Liver (tissue), 9 donors: ENCODE data around the gene STK36. TPM values are rescaled to one million over a fixed set of nuclear protein-coding genes. Genes with fewer than 3 reads are reported as not detected.

Experiments
- DNase-seq: peaks from one replicate; pipeline ENCODE4 v3.0.0-alpha.2; 2017; ENCODE audit warnings: low spot score
- H3K27ac ChIP-seq, 2 donors: one replicate each; pipeline ENCODE4 v1.7.0; 2013; ENCODE audit warnings: inconsistent platforms in 2 of 2, low read length in 2 of 2, control low read depth in 1 of 2, low read depth in 1 of 2, mild to moderate bottlenecking in 1 of 2
- H3K27me3 ChIP-seq, 4 donors: one replicate each; pipeline versions ENCODE4 v1.6.1 to v1.7.0; 2013; ENCODE audit warnings: low read length in 3 of 4, inconsistent platforms in 1 of 4, mild to moderate bottlenecking in 1 of 4, moderate library complexity in 1 of 4; ENCODE audit not compliant: control insufficient read depth in 4 of 4, insufficient read depth in 4 of 4
- H3K36me3 ChIP-seq, 4 donors: one replicate each; pipeline versions ENCODE4 v1.6.1 to v1.7.0; 2013; ENCODE audit warnings: low read length in 3 of 4, mild to moderate bottlenecking in 3 of 4, low read depth in 1 of 4, moderate library complexity in 1 of 4; ENCODE audit not compliant: control insufficient read depth in 4 of 4, insufficient read depth in 3 of 4
- H3K4me1 ChIP-seq, 4 donors: one replicate each; pipeline versions ENCODE4 v1.6.1 to v1.7.0; 2013; ENCODE audit warnings: low read length in 3 of 4, mild to moderate bottlenecking in 3 of 4, moderate library complexity in 1 of 4; ENCODE audit not compliant: control insufficient read depth in 4 of 4, insufficient read depth in 4 of 4
- H3K4me3 ChIP-seq, 3 donors: one replicate each; pipeline versions ENCODE4 v1.6.1 to v1.7.0; 2013; ENCODE audit warnings: low read length in 3 of 3, control low read depth in 1 of 3, low read depth in 1 of 3, mild to moderate bottlenecking in 1 of 3
- H3K9ac ChIP-seq, 2 donors: one replicate each; pipeline ENCODE4 v1.7.0; 2013; ENCODE audit warnings: low read length in 2 of 2, mild to moderate bottlenecking in 2 of 2, moderate library complexity in 2 of 2, control low read depth in 1 of 2, low read depth in 1 of 2
- H3K9me3 ChIP-seq, 4 donors: one replicate each; pipeline versions ENCODE4 v1.6.1 to v1.7.0; 2013; ENCODE audit warnings: low read length in 3 of 4; ENCODE audit not compliant: control insufficient read depth in 4 of 4
- EGR1 ChIP-seq, 2 donors: IDR thresholded peaks; 2 replicates each; pipeline ENCODE4 v1.6.1; 2016 to 2018; ENCODE audit warnings: antibody characterized with exemption in 2 of 2, low read depth in 2 of 2
- FOXA1 ChIP-seq: IDR thresholded peaks from 2 replicates; pipeline ENCODE4 v1.6.1; 2016; ENCODE audit warnings: antibody characterized with exemption
- FOXA2 ChIP-seq: IDR thresholded peaks from 2 replicates; pipeline ENCODE4 v1.6.1; 2016; ENCODE audit warnings: antibody characterized with exemption
- GABPA ChIP-seq, 2 donors: IDR thresholded peaks in 1 of 2; conservative IDR thresholded peaks in 1 of 2; 2 replicates each; pipeline ENCODE4 v1.6.1; 2016; ENCODE audit warnings: antibody characterized with exemption in 2 of 2, mild to moderate bottlenecking in 1 of 2, moderate library complexity in 1 of 2
- HNF4A ChIP-seq, 2 donors: conservative IDR thresholded peaks; 2 replicates each; pipeline ENCODE4 v1.6.1; 2016; ENCODE audit warnings: antibody characterized with exemption in 2 of 2, mild to moderate bottlenecking in 2 of 2
- HNF4G ChIP-seq: IDR thresholded peaks from 2 replicates; pipeline ENCODE4 v1.6.1; 2016; ENCODE audit warnings: antibody characterized with exemption
- JUND ChIP-seq, 2 donors: IDR thresholded peaks; 2 replicates each; pipeline ENCODE4 v1.6.1; 2016; ENCODE audit warnings: antibody characterized with exemption in 2 of 2
- NR2F2 ChIP-seq: IDR thresholded peaks from 2 replicates; pipeline ENCODE4 v1.6.1; 2016; ENCODE audit warnings: antibody characterized with exemption
- RAD21 ChIP-seq, 2 donors: IDR thresholded peaks; 2 replicates each; pipeline ENCODE4 v1.6.1; 2016; ENCODE audit warnings: antibody characterized with exemption in 2 of 2, mild to moderate bottlenecking in 2 of 2
- RXRA ChIP-seq, 2 donors: IDR thresholded peaks; 2 replicates each; pipeline ENCODE4 v1.6.1; 2017 to 2018; ENCODE audit warnings: antibody characterized with exemption in 2 of 2, mild to moderate bottlenecking in 1 of 2
- SP1 ChIP-seq: IDR thresholded peaks from 2 replicates; pipeline ENCODE4 v1.6.1; 2018; ENCODE audit warnings: antibody characterized with exemption, mild to moderate bottlenecking
- TAF1 ChIP-seq: conservative IDR thresholded peaks from 2 replicates; pipeline ENCODE4 v1.6.1; 2016; ENCODE audit warnings: antibody characterized with exemption, mild to moderate bottlenecking
- YY1 ChIP-seq: IDR thresholded peaks from 2 replicates; pipeline ENCODE4 v1.6.1; 2016; ENCODE audit warnings: antibody characterized with exemption, mild to moderate bottlenecking
- WGBS: extraction: QIAGEN DNeasy Blood & Tissue Kit; methylation state at CpG from one replicate; pipeline ENCODE4 v1.1.7; 2013; 5-methylcytosine and 5-hydroxymethylcytosine counted together
- polyA plus RNA-seq, 2 donors: library from polyadenylated mRNA; stranded (reverse) in 1 of 2; unstranded in 1 of 2; fragments of 200-250 nt in 1 of 2; fragments of >200 nt in 1 of 2; fragmentation: Nextera tagmentation in 1 of 2; extraction: Ambion mirVana in 1 of 2; gene quantifications; one replicate each; pipeline versions ENCODE4 v1.2.1 to v1.2.3, GENCODE V29; 2013 to 2015
- total RNA-seq, 2 donors: library from RNA; depleted of rRNA; stranded (reverse); fragments of >200 nt; gene quantifications; one replicate each; pipeline ENCODE4 v1.2.3, GENCODE V29; 2014
- TF ChIP-seq, protein P1 (sequence below): fragments of 150-350 bp; IDR thresholded peaks from 2 replicates; pipeline ENCODE4 v1.5.1; 2017; ENCODE audit warnings: improper control_type of control experiment, low read depth, low read length; ENCODE audit not compliant: missing input control
- TF ChIP-seq, protein P2 (sequence below): IDR thresholded peaks from 2 replicates; pipeline ENCODE4 v1.6.1; 2016; ENCODE audit warnings: antibody characterized with exemption
- TF ChIP-seq, protein P3 (sequence below): IDR thresholded peaks from 2 replicates; pipeline ENCODE4 v1.6.1; 2016; ENCODE audit warnings: antibody characterized with exemption
- TF ChIP-seq, protein P4 (sequence below): IDR thresholded peaks from 2 replicates; pipeline ENCODE4 v1.6.1; 2016; ENCODE audit warnings: antibody characterized with exemption
- TF ChIP-seq, protein P5 (sequence below): IDR thresholded peaks from 2 replicates; pipeline ENCODE4 v1.6.1; 2016; ENCODE audit warnings: antibody characterized with exemption, mild to moderate bottlenecking
- donor health status: healthy.
- donor health status: healthy.
- donor health status: healthy.
- donor health status: healthy.
- donor health status: healthy.

STK36 gene
- total and polyA plus RNA-seq, 4 donors, result 5.1 to 17.2 (median 7.0) TPM

DNA sequence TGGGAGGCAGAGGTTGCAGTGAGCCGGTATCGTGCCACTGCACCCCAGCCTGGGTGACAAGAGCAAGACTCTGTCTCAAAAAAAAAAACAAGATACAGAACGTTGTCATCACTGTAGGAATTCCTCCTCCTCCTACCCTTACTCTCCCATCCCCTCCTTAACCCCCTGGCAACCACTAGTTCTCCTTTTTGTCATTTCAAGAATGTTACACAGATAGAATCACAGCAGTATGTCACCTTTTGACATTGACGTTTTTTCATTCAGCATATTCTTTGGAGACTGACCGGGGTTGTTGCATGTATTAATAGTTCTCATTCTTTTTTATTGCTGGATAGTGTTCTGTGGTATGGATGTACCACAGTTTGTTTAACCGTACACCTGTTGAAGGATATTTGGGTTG is 71.2 kb downstream of the STK36 start:
- H3K4me1 ChIP-seq, result peaks cover 0 to 5% (median 0%) of the 10 kb centered on the region in 4 donors
- no peaks in the 10 kb centered on the region for H3K9me3 ChIP-seq
- 89% methylated on average over 6 of the region's 6 CpGs for WGBS
- peaks cover 6 to 33% (median 18%) of the 10 kb centered on the region in 4 donors for H3K36me3 ChIP-seq
- H3K9ac ChIP-seq, result no peak overlapping the region
- no peak overlapping the region for H3K27ac ChIP-seq
- H3K4me3 ChIP-seq, result no peak overlapping the region
- TF ChIP-seq FOXA1 (no peak), RAD21 (IDR thresholded peaks at IDR 0.05) (no peak), NR2F2 (no peak), EGR1 (IDR thresholded peaks at IDR 0.05; ENCODE audit: low read depth in 2 of 2) (no peak)
- TF ChIP-seq, protein P1, sequence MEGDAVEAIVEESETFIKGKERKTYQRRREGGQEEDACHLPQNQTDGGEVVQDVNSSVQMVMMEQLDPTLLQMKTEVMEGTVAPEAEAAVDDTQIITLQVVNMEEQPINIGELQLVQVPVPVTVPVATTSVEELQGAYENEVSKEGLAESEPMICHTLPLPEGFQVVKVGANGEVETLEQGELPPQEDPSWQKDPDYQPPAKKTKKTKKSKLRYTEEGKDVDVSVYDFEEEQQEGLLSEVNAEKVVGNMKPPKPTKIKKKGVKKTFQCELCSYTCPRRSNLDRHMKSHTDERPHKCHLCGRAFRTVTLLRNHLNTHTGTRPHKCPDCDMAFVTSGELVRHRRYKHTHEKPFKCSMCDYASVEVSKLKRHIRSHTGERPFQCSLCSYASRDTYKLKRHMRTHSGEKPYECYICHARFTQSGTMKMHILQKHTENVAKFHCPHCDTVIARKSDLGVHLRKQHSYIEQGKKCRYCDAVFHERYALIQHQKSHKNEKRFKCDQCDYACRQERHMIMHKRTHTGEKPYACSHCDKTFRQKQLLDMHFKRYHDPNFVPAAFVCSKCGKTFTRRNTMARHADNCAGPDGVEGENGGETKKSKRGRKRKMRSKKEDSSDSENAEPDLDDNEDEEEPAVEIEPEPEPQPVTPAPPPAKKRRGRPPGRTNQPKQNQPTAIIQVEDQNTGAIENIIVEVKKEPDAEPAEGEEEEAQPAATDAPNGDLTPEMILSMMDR, result no peak
- H3K27me3 ChIP-seq, result no peaks in the 10 kb centered on the region
- DNase-seq, result no peak

DNA sequence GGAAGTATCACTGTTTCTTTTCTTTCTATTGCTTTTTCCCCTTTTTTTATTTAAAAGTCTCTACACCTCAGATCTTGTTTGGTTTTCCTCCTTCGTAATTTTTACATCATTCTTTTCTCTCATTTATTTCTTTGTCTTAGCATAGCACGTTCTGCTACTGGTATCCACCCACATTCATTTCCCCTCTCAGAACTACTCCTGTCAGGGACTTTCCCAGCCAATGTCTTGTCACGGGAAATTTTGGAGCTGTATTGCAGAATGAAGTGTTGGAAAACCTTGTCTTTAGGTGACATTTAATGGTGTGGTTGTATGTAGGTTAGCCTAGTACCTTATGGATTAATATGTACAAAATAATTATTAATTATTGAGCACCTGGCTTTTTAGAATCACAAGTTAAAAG is 72.7 kb downstream of the STK36 start:
- WGBS, result 80% methylated on average over 3 of the region's 3 CpGs
- H3K27ac ChIP-seq, result no peak overlapping the region
- TF ChIP-seq YY1 (no peak), NR2F2 (no peak), HNF4A (conservative IDR thresholded peaks at IDR 0.05) (no peak), FOXA1 (no peak)
- H3K36me3 ChIP-seq, result peaks cover 2 to 32% (median 19%) of the 10 kb centered on the region in 4 donors
- no peak overlapping the region for H3K9ac ChIP-seq
- DNase-seq, result no peak
- no peak overlapping the region for H3K4me3 ChIP-seq
- no peaks in the 10 kb centered on the region for H3K4me1 ChIP-seq
- no peaks in the 10 kb centered on the region for H3K9me3 ChIP-seq
- H3K27me3 ChIP-seq, result no peaks in the 10 kb centered on the region

DNA sequence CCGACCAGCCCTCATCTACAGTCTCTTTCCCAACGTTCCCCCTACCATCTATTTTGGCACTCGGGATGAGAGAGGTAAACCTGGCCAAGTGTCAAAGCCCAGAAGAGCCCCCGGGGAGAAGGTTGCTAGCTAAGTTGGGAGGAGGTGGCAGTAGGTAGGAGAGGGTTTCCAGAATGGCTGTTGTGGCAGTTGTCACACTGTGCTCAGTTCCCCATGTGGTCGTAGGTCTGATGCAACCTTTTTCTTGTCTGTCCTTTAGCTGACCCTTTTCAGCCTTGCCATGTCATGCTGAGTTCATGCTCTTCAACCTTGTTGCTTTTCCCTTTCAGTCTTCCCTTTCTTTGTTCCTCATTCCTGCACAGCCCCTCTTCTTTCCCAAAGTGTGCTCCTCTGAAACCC is 73.3 kb downstream of the STK36 start:
- Histone ChIP-seq H3K9ac (no peak overlapping the region), H3K4me3 (no peak overlapping the region), H3K27me3 (no peaks in the 10 kb centered on the region), H3K27ac (no peak overlapping the region), H3K9me3 (no peaks in the 10 kb centered on the region), H3K4me1 (no peaks in the 10 kb centered on the region), H3K36me3 (peaks cover 2 to 37% (median 20%) of the 10 kb centered on the region in 4 donors)
- 61% methylated on average over 5 of the region's 5 CpGs for WGBS
- TF ChIP-seq, protein P1, result no peak
- no peak for TF ChIP-seq TAF1
- TF ChIP-seq, protein P2, sequence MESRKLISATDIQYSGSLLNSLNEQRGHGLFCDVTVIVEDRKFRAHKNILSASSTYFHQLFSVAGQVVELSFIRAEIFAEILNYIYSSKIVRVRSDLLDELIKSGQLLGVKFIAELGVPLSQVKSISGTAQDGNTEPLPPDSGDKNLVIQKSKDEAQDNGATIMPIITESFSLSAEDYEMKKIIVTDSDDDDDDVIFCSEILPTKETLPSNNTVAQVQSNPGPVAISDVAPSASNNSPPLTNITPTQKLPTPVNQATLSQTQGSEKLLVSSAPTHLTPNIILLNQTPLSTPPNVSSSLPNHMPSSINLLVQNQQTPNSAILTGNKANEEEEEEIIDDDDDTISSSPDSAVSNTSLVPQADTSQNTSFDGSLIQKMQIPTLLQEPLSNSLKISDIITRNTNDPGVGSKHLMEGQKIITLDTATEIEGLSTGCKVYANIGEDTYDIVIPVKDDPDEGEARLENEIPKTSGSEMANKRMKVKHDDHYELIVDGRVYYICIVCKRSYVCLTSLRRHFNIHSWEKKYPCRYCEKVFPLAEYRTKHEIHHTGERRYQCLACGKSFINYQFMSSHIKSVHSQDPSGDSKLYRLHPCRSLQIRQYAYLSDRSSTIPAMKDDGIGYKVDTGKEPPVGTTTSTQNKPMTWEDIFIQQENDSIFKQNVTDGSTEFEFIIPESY, result no peak
- peak in 1 of 2 donors; percentile 16 for TF ChIP-seq HNF4A (conservative IDR thresholded peaks at IDR 0.05)
- TF ChIP-seq, protein P3, sequence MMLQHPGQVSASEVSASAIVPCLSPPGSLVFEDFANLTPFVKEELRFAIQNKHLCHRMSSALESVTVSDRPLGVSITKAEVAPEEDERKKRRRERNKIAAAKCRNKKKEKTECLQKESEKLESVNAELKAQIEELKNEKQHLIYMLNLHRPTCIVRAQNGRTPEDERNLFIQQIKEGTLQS, result no peak
- TF ChIP-seq, protein P4, sequence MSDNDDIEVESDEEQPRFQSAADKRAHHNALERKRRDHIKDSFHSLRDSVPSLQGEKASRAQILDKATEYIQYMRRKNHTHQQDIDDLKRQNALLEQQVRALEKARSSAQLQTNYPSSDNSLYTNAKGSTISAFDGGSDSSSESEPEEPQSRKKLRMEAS, result peak; percentile 20
- TF ChIP-seq SP1, result no peak
- TF ChIP-seq NR2F2, result no peak
- TF ChIP-seq RXRA (IDR thresholded peaks at IDR 0.05), result peak; percentile 83 to 87
- no peak for TF ChIP-seq RAD21 (IDR thresholded peaks at IDR 0.05)
- no peak for TF ChIP-seq GABPA (IDR thresholded peaks at IDR 0.05 in 1 of 2, conservative IDR thresholded peaks at IDR 0.05 in 1 of 2)
- TF ChIP-seq FOXA2, result no peak
- TF ChIP-seq HNF4G, result no peak
- TF ChIP-seq, protein P5, sequence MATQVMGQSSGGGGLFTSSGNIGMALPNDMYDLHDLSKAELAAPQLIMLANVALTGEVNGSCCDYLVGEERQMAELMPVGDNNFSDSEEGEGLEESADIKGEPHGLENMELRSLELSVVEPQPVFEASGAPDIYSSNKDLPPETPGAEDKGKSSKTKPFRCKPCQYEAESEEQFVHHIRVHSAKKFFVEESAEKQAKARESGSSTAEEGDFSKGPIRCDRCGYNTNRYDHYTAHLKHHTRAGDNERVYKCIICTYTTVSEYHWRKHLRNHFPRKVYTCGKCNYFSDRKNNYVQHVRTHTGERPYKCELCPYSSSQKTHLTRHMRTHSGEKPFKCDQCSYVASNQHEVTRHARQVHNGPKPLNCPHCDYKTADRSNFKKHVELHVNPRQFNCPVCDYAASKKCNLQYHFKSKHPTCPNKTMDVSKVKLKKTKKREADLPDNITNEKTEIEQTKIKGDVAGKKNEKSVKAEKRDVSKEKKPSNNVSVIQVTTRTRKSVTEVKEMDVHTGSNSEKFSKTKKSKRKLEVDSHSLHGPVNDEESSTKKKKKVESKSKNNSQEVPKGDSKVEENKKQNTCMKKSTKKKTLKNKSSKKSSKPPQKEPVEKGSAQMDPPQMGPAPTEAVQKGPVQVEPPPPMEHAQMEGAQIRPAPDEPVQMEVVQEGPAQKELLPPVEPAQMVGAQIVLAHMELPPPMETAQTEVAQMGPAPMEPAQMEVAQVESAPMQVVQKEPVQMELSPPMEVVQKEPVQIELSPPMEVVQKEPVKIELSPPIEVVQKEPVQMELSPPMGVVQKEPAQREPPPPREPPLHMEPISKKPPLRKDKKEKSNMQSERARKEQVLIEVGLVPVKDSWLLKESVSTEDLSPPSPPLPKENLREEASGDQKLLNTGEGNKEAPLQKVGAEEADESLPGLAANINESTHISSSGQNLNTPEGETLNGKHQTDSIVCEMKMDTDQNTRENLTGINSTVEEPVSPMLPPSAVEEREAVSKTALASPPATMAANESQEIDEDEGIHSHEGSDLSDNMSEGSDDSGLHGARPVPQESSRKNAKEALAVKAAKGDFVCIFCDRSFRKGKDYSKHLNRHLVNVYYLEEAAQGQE, result no peak
- TF ChIP-seq JUND (IDR thresholded peaks at IDR 0.05), result no peak
- no peak for TF ChIP-seq FOXA1
- TF ChIP-seq EGR1 (IDR thresholded peaks at IDR 0.05; ENCODE audit: low read depth in 2 of 2), result no peak
- no peak for TF ChIP-seq YY1
- DNase-seq, result no peak
